OCI-LY1 (cell line): Measurements from ENCODE around the gene AIF1L.

ENCODE experiments used
- EZH2 ChIP-seq: fragments of 200-600 bp; sonication (generic), shearing (Covaris generic); IDR thresholded peaks from 2 replicates; pipeline ENCODE4 v1.8.0; 2017; ENCODE audit warnings: borderline replicate concordance, mixed run types, mild to moderate bottlenecking, antibody characterized with exemption, low read length, moderate library complexity, mixed read lengths
- TF ChIP-seq, protein P1 (sequence below): fragments of 200-600 bp; sonication (generic), shearing (Covaris generic); IDR thresholded peaks from 2 replicates; pipeline ENCODE4 v1.5.1; 2017; ENCODE audit warnings: mild to moderate bottlenecking, antibody characterized with exemption, low read length, moderate library complexity, mixed read lengths

DNA sequence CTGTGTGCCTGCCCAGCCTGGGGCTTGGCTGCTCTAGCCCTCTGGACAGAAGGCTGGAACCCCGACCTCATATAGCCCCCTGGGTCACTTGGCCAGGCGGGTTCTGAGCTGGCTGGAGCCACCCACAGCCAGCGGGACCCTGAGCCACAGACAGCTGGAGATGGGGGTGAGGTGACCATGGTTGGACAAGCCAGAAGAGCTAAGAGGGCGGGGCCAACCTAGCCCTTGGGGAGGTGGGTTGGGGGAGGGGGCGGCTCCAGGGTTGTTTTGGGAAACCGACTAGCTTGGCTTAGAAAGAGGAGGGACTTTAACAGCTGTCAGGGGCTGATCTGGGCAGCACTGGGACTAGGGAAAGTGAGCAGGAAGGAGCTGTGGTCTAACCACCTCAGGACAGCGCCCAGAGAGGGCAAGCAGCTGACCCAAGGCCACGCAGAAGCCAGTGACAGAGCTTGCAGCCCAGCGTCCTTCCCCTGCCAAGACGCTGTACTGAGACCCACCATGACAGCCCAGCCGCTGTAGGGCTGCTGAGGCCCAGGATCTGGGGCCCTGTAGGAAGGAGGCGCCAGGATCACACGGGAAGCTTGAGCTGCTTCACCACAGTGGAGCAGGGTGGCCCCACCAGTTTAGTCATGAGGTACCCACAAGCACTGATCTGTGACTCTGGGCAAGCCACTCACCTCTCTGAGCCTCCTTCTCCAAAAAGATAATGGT, 2.2 kb downstream of the AIF1L start:
- TF ChIP-seq, protein P1, sequence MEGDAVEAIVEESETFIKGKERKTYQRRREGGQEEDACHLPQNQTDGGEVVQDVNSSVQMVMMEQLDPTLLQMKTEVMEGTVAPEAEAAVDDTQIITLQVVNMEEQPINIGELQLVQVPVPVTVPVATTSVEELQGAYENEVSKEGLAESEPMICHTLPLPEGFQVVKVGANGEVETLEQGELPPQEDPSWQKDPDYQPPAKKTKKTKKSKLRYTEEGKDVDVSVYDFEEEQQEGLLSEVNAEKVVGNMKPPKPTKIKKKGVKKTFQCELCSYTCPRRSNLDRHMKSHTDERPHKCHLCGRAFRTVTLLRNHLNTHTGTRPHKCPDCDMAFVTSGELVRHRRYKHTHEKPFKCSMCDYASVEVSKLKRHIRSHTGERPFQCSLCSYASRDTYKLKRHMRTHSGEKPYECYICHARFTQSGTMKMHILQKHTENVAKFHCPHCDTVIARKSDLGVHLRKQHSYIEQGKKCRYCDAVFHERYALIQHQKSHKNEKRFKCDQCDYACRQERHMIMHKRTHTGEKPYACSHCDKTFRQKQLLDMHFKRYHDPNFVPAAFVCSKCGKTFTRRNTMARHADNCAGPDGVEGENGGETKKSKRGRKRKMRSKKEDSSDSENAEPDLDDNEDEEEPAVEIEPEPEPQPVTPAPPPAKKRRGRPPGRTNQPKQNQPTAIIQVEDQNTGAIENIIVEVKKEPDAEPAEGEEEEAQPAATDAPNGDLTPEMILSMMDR = no peak
- no peak for TF ChIP-seq EZH2
